Dermis microvascular lymphatic vessel endothelial cell (primary cell): ENCODE measurements around the gene ITFG2. TPM values are rescaled to one million over a fixed set of nuclear protein-coding genes. Genes with fewer than 3 reads are reported as not detected.
"Not testable (repeated sequence)": the region's sequence is repeated elsewhere in the genome, so short reads cannot be mapped to it uniquely, and the experiment has no call there.

Source experiments
- DNase-seq, 2 donors: peaks; one replicate each; pipeline versions ENCODE4 v3.0.0 to v3.0.0-alpha.2; 2010; ENCODE audit warnings: low read depth in 2 of 2
- total RNA-seq: library from RNA; depleted of rRNA; stranded (reverse); fragments of >200 nt; gene quantifications from 2 replicates; pipeline ENCODE4 v1.2.1, GENCODE V29; 2014

The ITFG2 gene
- total RNA-seq = 9.0 and 13.9 TPM in 2 replicates

DNA sequence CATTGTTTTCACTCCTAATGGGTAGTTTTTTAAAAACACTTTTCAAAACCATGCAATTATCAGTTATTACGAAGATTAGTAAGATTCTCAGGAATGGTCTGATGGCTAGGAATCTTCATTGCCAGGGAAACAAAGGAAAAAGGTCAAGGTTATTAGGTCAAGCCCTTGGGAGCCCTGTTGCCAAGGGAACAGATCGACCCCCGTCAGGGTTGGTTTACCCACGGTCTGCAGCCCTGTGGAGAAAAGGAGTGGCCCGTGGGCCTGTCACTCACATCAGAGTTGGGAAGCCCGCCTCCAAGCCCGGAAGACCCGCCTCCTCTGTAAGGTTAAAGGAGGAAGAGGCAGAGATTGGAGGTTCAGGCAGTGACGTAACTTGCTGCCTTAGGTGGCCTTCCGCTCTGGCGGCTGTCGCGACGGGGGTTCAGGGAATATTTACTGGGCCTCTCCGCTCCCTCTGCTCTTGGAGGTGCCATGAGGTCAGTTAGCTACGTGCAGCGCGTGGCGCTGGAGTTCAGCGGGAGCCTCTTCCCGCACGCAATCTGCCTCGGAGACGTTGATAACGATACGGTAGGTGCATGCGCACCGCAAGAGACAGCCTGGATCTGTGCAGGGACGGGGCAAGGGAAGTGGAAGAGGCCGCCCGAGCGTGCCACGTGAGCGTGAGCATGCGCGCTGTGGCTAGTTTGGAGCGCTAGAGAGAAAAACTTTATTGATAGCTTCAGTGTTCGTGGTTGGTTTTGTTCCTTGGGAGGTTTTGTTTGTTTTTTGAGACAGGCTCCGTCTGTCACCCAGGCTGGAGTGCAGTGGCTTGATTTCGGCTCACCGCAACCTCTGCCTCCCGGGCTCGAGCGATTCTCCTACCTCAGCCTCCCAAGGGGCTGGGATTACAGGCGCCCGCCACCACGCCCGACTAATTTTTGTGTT lies at the start of gene ITFG2:
ITFG2 (plus strand) TSS at position 379 of the 924 bp plus-strand sequence; CDS start at position 472, 93 bp downstream.
- peak; percentile 98 to 99 for DNase-seq

DNA sequence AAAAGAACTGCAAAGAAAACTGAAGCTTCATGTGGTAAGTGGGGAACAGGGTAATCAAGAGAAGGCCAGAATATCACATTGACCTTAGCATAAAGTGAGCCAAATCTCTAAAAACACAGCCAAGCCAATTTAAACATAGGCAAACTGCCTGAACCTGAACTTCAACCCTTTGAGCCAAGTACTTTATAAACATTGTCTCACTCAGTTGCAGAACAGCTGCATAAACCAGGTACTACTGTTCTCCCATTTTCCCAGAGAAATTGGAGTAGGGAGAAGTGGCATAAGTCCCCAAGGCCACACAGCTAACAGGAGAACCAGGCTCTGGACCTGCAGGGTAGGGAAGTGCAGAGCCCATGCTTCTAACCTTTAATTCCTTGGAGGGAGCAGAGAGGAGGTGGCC lies 48.1 kb upstream of the ITFG2 start:
- no peak for DNase-seq

DNA sequence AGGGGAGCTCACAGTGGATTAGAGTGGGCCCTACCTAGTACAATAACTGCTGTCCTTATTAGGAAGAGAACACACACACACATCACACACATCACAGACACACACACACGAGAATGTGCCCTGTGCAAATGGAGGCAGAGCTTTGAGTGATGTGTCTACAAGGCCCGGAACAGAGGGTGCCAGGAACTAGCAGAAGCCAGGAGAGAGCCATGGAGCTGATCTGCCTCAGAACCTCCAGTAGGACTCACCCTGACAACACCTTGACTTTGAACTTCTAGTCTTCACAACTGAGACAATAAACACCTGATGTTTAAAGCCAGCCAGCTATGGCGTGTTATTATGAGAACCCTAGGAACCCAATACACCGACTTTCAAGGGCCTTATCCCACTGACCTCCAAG lies 47.4 kb upstream of the ITFG2 start:
- DNase-seq = no peak

DNA sequence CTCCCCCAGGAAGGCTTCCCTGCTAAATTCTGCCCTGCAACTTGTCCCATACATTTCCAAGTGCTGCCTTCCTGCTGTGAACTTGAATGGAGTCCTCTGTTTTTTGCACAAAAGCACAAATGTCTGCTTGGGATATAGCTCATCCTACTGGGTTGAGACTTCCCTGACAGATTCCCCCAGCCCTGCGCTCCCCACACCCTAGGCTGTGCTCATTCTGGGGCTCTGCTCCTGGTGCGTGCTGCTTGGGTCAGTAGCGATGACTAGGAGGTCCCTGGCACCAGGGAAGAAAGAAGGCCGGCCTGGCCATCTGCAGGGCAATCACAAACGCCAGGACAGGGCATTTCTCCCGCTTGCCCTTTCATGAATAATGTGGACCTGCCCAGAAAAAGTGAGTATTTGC lies 46.9 kb upstream of the ITFG2 start:
- no peak for DNase-seq

DNA sequence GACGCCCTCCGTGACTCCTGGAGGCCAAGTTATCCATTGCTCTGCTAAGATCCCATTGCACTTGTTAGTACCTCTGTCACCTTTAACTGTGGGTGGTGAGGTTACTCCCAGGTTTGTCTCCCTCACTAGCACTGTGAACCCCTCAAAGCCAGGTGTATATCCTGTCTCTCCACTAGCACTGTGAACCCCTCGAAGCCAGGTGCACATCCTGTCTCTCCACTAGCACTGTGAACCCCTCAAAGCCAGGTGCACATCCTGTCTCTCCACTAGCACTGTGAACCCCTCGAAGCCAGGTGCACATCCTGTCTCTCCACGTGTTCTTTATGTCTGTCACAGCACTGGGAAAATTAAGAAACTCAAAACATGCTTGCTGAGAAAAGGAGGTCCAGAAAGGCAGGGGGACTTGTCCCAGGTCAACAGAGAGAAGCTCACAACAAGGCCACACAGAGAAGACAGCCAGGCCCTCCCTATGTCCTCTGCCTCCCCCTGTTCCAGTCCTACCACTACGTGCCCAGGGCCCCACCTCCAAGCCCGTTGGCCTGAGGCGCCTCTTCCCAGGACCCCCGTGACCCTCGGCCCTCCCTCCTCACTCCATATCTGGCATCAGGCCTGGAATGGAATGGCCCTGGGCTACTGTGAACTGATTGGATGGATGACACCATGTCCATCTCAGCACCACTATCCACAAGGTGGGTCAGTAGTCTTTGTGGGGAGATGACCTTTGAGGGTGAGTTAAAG lies 44.1 kb upstream of the ITFG2 start:
- peak in 1 of 2 donors; percentile 11 for DNase-seq

DNA sequence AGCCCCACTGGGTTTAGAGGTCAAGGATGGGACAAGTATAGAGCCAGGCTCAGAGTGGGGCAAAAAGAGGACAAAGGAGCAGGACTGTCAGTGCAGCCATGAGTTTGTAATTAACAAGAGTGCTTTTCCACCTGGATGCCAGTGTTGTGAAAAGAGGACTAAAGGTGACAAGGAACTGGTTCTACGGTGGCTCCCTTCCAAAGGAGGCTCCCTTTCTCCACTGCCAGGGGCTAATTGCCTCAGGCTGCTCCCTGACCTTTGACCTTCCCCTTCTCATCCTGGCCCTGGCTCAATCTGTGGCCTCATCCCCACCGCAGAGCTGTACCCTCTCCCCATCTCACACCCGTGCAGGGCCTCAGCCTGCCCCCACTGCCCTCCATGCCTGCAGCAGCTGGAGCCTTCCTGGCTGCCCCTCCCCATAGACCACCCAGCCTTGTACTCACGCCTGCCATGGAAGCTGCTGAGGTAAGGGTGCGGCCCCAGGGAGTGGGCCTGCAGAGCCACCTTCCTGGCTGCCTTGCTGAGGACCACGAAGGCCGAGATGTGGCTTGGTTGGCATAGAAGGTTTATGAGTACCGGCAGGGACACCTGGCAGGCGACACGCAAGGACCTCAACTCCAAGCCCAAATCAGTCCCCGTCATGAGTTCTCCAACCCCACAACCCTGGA lies 42.5 kb upstream of the ITFG2 start:
- no peak for DNase-seq

DNA sequence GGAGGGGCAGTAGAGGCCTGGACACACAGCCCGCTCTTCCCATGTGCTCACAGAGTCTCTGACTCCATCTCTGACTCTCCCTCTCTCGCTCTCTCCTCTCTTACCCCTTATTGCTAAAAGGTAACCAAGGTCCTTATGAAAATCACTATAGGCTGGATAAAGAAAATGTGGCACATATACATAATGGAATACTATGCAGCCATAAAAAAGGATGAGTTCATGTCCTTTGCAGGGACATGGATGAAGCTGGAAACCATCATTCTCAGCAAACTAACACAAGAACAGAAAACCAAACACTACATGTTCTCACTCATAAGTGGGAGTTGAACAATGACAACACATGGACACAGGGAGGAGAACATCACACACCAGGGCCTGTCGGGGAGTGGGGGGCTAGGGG lies 41.9 kb upstream of the ITFG2 start:
- DNase-seq = not testable (repeated sequence)

DNA sequence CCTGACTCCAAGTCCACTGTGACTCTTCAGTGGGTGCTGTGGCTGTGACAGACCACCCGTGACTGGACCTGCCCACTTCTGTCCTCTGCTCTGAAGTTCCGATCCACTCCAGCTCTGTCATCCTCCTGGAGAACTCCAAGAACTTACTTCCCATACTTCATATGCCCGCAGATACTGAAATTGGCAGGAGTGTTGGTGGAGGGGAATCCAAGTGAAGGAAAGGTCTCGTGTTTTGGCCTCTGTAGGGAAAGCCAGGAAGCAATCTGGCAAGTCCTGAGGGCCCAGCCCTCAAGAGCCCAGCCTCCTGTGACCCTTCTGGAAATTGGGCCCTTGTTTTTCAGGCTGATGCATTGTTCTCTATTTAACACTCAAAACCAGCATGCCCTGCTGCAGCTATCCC lies 40.1 kb upstream of the ITFG2 start:
- DNase-seq = no peak

DNA sequence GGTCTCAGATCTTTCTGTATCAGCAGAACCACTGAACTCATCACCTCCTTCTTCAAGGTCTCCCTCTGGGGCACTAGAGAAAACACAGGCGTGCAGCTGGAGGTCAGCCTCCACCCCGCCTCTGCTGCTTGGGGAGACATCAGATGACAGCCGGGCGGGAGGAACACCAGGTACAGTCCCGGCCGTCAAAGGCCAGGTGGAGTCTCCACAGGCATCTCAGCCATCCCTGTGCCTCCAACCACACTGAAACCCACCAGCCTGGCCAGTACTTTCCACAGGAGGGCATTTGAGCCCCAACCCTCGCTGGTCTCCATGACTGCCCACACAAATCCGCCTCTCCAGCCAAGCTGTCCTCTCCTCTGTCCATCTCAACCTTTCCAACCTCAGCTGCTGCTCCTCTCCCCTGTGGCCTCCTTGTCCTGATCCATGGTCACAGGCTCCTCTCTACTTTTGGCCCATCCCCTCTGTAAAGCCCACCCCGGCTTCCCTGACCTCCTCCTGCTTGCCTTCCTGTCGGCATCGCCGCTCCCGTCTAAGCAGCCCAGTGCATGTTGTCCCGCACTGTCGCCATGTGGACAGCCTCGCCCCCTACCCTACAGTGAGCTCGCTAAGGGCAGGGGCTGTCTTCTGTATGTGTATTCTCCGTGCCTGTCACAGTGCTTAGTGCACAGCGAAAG lies 39.1 kb upstream of the ITFG2 start:
- DNase-seq = no peak

DNA sequence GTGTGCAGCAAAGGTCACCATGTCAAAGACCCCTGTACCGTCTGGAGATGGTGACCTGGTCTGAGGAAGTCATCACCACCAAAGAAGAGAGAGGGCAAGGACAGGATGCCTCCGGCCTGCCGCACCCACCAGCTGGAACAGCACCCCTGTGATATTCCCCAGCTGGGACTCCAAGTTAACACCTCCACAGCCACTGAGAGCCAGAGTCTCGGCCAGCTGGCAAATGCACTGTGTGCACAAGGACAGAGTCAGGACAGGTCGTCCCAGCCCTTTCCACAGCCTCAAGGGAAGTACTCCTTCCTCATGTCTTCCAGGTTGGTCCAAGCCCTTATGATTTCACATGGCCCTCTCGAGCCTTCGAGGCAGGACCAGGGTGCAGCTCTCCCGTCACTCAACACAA lies 37.0 kb upstream of the ITFG2 start:
- DNase-seq = no peak

DNA sequence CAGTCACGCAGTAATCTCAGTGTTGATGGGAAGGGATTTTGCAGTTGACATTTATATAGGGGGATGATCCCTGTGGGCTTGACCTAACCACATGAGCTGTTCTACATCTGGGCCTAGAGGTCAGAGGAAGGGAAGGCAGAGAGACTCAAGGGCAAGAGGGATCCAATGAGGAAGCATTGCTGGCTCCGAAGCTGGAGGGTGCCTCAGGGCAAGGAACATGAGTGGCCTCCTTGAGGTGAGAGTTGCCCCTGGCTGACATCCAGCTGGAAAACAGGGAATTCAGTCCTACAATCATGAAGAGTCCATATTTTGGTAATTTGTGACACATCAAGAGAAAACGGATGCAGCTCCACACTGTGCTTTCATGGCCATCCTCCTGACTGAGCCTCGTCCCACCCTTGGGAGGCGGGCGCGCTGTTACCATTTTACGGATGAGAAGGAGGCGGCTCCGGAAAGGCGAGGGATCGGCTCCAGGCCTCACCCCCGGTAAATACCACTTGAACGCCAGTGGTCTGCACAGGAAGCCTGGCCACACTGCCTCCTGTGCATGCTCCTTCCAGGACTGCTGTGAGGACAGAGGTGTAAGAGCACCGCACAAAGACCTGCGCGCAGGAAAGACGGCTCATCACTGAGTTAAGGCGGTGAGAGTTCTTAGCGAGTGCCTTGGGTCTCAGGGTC lies 36.2 kb upstream of the ITFG2 start:
- DNase-seq = no peak

DNA sequence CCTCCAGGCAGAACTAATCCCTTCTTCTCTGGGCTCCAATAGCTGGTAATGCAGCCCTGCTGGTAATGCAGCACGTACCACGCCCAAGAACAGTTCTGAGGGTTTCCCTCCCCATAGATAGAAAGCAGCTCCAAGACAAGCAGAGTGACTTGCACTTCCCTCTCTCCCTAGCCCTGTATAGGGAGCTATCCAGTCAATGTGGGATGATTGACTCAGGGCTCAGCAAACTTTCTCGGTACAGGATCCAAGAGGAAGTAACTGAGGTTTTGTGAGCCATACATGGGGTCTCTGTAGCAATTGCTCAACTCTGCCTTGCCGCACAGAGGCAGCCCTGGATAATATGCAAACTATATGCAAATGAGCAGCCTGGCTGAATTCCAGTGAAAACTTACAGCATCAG lies 33.2 kb upstream of the ITFG2 start:
- no peak for DNase-seq

DNA sequence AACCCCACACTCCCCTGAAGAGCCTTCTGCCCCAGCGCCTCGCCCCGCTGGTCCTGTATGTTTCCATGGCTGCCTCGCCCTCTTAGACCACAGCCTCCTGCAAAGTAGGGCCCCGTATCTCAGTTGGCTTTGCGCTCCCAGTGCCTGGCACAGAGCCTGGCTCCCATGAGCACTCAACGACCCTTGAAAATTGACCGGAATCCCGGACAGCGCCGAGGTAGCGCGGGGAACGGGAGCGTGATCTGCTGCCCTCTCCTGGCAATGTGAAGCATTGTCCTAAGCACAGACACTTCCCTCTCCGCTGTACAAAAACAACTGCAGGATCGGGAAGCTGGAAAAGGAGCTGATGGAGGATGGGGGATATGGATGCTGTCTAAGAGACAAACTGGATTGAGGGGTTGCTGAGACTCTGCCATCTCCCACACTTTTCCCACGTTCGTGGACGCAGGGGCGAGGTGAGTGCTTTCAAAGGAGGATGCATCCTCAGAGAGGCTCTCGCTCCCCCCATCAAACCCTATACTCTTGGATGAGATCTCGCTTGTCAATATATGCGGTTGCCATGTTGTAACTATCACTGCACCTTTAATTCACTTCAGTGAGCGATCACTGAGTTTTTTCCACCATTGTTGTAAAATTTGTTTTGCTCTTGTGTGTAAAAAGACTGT lies 28.4 kb upstream of the ITFG2 start:
- DNase-seq = peak; percentile 11 to 52

DNA sequence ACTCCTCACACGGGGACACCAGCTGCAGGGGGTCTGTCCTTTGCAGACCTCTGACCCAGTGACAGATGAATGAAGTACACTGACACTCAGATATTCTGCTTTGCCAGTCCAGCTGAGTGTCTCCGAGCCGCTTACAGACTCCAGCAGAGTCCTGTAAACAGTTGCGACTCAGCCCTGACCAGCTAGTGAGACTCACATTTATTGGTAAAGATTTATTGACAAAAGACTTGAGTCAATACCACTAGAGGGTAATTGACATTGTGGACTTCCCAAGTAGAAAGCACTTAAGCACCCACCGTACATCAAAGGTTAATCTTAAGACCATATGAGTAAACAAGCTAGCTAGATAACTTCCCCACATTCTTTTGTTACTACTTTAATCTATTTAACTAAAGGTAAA lies 27.5 kb upstream of the ITFG2 start:
- DNase-seq = no peak

DNA sequence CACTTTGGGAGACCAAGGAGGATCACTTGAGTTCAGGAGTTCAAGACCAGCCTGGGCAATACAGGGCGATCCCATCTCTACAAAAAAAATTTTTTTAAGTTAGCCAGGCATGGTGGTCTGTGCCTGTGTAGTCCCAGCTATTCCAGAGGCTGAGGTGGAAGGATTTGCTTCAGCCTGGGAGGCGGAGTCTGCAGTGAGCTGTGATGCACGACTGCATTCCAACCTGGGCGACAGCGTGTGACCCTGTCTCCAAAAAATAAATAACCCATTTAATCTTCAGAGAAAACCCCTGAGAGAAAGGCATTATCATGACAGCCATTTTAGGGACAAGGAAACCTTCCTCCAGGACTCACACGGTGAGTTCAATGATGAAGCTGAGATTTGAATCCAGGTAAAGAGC lies 21.4 kb upstream of the ITFG2 start:
- DNase-seq = no peak

DNA sequence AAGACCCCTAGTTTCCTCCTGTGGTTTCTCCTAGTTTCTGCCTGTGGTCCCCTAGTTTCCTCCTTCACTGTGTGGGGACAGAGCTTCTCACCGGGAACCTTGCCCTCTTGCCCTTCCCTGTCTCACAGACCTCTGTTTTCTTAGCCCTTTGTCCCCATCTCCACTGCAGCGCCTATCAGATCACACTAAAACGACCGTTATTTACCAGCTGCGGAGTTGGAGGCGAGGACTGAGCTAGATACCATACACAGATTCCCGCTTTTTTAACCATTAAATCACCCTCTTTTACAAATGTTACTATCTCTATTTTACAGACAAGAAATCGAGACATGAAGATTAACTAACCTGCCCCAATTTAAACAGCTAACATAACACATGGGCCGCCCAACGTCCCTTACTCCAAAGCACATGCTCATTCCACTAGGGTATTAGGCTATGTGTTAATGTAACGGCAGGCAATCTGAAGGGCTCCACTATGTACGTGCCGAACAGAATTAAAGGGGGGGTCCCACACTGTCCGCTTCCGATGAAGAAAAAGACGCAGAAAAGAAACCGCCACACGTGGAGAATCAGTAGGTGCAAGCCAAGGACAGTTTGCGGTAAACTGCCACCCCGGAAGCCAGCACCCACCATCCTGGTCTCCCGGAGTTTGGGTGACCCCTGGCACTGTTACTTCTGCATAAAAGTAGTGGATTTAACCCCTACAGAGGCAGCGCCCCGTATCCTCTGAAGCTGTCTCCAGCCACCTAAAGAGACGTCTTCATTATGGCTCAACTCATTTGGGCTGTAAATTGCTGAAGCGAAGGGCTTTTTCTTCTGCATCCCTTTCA lies 19.6 kb upstream of the ITFG2 start:
- no peak for DNase-seq

DNA sequence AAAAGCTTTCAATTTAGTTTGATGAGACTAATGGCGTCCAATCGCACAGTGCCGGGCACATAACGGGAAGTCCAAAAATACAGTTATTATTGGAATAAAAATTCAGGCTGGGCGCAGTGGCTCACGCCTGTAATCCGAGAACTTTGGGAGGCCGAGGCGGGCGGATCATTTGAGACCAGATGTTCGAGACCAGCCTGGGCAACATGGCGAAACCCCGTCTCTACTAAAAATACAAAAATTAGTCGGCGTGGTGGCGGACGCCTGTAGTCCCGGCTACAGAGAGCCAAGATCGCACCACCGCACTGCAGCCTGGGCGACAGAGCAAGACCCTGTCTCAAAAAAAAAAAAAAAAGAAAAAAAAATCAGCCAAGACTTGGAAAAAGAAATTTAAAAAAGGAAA lies 18.9 kb upstream of the ITFG2 start:
- no peak for DNase-seq

DNA sequence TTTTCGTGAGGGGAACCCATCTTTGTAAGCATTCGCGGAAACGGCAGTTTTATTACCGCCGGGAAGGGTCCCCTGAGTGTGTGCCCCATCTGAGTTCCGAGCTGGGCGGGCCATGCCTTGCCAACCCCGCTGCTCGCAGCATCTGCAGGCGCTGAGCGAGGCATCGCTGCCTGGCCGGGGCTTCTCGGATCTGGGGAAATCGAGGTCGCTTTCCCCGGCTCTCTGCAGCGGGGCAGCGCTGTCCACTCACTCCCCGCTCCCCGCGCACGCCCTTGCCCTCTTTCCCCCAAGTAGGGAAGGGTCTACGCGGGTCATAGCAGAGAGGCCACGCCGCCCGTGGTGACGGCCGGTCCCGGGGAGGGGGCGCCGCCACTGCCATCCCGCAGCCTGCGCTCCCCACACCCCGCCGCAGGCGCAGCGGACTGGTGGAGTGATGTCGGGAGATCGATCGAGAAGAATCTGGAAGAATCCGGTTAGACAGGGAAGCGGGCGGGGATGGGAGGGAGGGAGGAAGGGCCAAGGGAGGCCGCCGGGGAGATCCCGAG lies 18.2 kb upstream of the ITFG2 start:
- DNase-seq = no peak

DNA sequence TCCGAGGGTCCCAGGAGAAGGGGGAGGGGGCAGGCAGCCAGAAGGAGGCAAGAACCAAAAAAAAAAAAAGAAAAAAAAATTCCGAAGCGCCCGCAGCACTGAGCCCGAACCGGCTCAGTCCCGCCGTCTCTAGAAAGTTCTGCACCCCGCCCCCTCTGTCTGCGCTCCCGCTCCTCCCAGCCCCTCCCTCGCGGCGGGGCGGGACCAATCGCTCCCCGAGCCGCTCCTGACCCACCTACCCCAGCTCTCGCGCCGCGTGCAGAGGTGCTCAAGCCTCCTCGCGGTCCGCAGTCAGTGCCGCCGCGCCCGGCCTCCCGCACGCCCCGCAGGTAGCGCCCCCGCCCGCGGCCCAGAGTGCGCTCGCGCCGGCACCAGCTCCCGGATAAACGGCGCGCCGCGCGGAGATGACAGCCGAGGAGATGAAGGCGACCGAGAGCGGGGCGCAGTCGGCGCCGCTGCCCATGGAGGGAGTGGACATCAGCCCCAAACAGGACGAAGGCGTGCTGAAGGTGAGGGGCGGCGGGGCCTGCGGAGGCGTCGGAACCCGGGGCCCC lies 17.7 kb upstream of the ITFG2 start, which contains the start of gene FKBP4:
FKBP4 (plus strand) TSS at position 235 of the 554 bp plus-strand sequence; CDS start at position 405, 170 bp downstream.
- DNase-seq = peak; percentile 37 to 88
